Activated CD8-positive, alpha-beta memory T cell treated with anti-CD3 and anti-CD28 coated beads for 1 hour (primary cell): Measurements from ENCODE around the gene DPAGT1.
"Not testable (repeated sequence)": the region's sequence is repeated elsewhere in the genome, so short reads cannot be mapped to it uniquely, and the experiment has no call there.

Experiments
- DNase-seq, 2 donors: peaks; one replicate each; pipeline ENCODE4 v3.0.0-alpha.2; 2020; ENCODE audit warnings: low read depth in 1 of 2; ENCODE audit errors: extremely low read depth in 1 of 2

Gene DPAGT1

GRCh38 chr11:119116235-119116594, 14.6 kb upstream of the DPAGT1 start:
- no peak for DNase-seq

- no peak for DNase-seq
Measured at GRCh38 chr11:119115484-119116234, 14.0 kb upstream of the DPAGT1 start.

GRCh38 chr11:119114351-119114750, 12.7 kb upstream of the DPAGT1 start:
- DNase-seq = no peak

GRCh38 chr11:119113716-119114115, 12.1 kb upstream of the DPAGT1 start:
- no peak for DNase-seq

- no peak for DNase-seq
Measured at GRCh38 chr11:119112314-119113020, 10.8 kb upstream of the DPAGT1 start.

GRCh38 chr11:119111361-119111925, 9.8 kb upstream of the DPAGT1 start:
- no peak for DNase-seq

- no peak for DNase-seq
Measured at GRCh38 chr11:119110439-119110838, 8.8 kb upstream of the DPAGT1 start.

GRCh38 chr11:119109843-119110242, 8.2 kb upstream of the DPAGT1 start:
- no peak for DNase-seq

GRCh38 chr11:119108857-119109221, 7.2 kb upstream of the DPAGT1 start:
- no peak for DNase-seq

- peak in 1 of 2 donors; percentile 13 for DNase-seq
Measured at GRCh38 chr11:119108146-119108856, 6.6 kb upstream of the DPAGT1 start.

- DNase-seq = no peak
Measured at GRCh38 chr11:119107538-119108145, 6.0 kb upstream of the DPAGT1 start.

- DNase-seq = peak; percentile 55 to 78
Measured at GRCh38 chr11:119106564-119107537, 5.2 kb upstream of the DPAGT1 start, which contains the start of gene C2CD2L. C2CD2L (plus strand) TSS chr11:119107344; CDS start chr11:119107742, 398 bp downstream.

- no peak for DNase-seq
Measured at GRCh38 chr11:119103793-119104192, 2.1 kb upstream of the DPAGT1 start.

GRCh38 chr11:119103161-119103664, 1.6 kb upstream of the DPAGT1 start:
- DNase-seq = not testable (repeated sequence)

- no peak for DNase-seq
Measured at GRCh38 chr11:119100994-119101758, 477 bp downstream of the DPAGT1 start.

- no peak for DNase-seq
Measured at GRCh38 chr11:119100246-119100970, 1.2 kb downstream of the DPAGT1 start.

GRCh38 chr11:119099711-119100110, 1.9 kb downstream of the DPAGT1 start:
- no peak for DNase-seq
